Activated gamma-delta T cell (primary cell): ENCODE results near the gene PDE6B.
"Not testable (repeated sequence)": the region's sequence is repeated elsewhere in the genome, so short reads cannot be mapped to it uniquely, and the experiment has no call there.

Experiments used
- DNase-seq: peaks from one replicate; lab custom pipeline; 2025; lab: John Stamatoyannopoulos, UW

Gene PDE6B

DNA sequence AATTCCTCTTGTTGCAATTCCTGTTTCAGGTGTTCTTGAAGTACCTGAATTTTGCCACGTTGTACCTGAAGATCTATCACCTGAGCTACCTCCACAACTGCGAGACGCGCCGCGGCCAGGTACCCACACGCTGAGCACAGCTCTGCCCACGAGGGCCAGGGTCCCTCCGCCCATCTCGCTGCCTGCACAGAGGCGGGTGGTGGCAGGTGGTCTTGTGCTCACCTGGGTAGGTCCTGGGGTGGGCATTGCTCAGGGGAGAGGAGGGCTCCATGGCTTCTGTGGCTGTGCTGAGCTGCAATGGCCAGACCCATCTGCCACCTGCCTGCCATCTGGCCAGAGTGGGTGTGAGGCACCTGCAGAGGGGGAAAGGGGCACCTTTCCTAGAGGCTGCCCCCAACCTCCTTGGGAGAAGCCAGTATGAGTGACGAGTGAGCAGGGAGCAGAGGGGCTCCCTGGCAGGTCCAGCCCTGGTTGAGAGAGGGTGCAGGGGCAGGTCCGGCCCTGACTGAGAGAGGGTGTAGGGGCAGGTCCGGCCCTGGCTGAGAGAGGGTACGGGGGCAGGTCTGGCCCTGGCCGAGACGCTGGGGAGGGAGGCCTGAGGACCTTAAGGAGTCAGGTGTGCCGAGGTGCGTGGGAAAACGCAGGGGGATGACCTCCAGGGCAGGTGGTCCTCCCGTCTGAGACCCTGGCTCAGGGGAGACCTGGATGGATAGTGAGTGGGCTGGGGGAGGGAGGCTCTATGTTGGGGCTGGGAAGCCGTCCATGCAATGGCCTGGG is 10.7 kb downstream of the PDE6B start:
- DNase-seq, result no peak

DNA sequence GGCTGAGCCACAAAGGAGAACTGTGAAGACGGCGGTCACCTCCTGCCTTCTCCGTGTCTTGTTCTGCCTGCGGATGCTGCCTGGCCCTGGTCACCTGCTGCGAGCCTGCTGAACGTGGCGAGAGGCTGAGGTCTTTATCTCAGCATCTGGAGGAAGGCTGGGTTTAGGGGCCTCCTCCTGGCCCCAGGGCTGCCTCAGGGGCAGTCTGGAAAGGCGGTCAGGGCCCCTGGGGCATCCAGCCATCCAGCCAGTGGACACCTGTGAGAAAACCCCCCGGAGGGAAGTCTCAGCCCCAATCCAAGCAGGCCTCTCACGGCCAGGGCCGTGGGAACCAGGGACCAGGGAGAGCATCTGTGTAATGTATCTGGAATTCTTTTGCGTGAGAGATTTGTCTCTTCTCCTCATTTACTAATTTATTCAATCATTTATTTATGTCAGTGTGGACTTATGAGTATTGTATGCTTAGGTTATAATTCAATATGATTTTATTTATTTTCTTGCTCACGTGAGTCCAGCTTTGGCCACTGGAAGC is 11.3 kb downstream of the PDE6B start:
- DNase-seq, result no peak

DNA sequence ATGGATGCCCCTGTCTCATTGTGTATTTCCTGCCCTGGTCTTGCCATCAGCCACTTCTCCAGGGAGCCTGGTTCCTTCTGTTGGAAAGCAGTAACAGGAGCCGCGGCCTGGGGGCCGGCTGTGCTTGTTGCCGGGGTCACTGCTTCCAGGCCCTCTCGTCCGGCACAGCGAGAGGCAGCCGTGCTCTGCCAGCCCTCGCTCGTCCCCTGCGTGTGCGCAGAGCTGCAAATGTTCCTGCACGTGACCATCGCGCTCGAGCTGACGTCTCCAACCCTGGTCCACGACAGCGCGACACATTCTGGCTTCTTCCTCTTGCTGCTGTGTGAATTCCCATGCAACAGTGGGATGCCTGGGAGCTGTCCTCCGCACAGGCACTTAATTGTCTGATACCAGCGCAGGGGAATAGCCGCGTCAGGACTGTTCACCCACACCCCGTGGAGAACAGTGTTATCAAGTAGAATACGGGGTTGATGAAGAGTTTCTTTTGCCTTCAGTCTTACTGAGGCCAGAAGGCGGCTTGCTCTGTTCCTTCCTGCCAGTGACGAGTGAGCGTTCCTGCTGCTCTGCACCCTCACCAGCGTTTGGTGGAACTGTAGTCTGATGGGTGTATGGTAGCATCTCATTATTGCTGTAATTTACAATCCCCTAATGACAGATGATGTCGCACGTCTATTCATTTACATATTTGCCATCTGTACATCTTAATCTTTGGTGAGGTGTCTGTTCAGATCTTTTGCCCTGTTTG is 12.3 kb downstream of the PDE6B start:
- DNase-seq, result no peak

GRCh38 chr4:642366-642765 is 17.0 kb downstream of the PDE6B start:
- not testable (repeated sequence) for DNase-seq

- no peak for DNase-seq
These were observed 21.1 kb downstream of the PDE6B start for GRCh38 chr4:646460-646859.

GRCh38 chr4:647481-647880 is 22.1 kb downstream of the PDE6B start:
- DNase-seq, result no peak

GRCh38 chr4:648579-649292 is 23.4 kb downstream of the PDE6B start:
- no peak for DNase-seq

- DNase-seq, result no peak
These were observed 23.9 kb downstream of the PDE6B start for GRCh38 chr4:649293-649625.

DNA sequence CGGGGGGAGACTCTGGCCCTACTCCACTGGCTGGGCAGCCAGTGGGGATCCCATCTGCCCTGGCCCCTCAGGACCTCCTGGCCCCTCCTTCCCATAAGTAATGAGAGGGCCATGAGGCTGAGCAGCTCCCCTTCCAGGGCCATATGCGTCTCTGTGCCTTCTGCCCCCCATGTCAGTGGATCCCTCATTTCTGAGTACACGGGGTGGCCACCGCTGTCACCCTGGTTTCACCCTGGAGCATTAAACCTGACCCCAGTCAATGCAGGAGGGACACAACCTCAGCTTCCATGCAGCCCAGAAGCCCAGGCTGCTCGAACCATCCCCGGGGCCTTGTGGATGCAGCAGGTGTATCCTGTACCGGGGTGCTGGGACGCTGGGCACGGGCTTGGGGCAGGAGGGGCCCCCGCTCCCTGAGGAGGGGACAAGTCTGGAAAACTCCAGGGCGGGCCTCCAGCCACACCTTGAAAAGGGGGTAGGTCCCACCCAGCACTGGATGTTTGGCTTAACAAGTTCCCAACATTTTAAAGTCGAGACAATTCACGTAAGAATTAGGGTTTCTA is 24.5 kb downstream of the PDE6B start:
- no peak for DNase-seq

DNA sequence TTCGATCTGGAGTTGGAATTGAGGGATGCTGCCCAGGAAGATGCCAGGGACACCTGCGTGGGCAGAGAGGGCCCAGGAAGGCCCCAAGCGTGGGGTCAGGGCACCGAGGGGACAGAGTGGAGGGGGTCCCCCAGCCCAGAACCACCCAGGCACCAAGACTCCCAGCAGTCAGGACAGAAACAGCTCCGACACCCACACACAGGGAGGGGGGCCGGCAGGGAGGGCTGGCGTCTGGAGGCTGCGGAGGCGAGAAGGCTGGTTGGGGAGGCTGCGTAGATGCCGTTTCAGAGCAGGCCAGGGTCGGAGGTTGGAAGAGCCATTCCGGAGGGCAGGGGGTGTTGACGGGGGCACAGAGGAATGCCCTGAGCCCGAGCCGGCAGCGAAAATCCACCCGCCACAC is 25.1 kb downstream of the PDE6B start:
- DNase-seq, result no peak

GRCh38 chr4:650951-651883 is 25.8 kb downstream of the PDE6B start:
- no peak for DNase-seq

DNA sequence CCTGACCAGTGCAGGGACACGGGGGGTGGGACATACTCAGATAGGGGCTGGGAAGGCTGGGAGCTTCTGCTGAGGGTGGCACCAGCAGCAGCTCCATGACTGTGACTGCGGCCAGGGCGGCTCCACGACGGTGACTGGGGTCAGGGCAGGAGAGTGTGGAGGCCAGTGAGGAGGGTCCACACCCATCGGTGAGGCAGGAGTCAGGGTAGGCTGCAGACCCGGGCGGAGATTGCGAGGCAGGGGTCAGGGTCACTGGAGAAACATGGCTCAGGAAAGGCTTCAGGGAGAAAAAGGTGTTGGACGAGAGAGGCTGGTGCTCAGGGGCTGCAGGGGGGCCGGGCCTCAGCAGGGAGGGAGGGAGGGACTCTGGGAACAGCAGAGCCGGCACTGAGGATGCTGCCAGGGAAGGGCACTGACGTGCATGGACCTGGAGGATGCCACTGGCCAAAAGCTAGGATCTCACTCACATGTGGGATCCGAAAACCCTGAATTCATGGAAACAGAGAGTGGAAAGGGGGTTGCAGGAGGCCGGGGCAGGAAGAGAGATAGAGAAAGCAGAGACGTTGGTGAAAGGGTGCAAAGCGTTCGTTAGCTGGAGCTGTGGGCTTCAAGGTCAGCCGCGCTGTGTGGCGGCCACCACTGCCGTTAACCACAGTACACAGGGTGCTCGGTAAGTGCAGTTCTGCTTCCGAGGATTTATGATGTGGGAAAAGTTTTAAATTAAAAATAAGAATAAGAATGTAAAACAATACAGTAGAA is 26.7 kb downstream of the PDE6B start:
- no peak for DNase-seq

DNA sequence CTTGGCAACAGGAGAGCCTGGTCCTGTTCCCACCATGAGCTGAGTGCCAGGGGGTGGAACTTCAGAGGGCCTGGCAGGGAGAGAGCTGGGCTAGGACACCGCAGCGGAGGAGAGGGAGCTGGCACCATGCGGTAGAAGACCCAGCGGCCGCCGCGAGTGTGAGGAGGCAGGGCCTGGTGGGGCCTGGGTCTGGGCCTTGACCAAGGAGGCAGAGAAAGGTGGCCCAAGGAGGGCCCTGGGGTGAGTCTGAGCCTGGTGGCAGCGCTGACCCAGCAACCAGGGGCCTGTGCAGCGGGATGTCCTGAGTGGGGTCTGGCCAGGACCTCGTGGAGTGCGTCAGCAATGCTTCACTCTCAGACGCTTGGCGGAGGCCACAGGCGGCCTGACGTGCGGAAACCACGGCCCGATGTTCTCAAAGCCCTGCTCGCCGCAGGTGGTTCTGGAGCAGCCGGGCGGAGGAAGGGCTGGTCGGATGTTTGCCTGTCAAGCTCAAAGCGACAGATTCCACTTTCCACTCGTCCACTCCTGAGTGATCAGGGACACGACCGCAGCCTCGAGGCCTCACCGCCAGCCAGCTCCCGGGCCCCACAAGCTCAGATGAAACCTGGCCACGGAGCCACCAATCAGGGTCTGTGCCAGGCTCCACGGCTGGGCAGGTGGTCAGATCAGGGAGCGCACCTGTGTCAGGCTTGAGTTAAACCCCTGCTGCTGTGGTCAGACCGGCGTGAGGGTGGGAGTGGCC is 27.9 kb downstream of the PDE6B start:
- DNase-seq, result no peak

DNA sequence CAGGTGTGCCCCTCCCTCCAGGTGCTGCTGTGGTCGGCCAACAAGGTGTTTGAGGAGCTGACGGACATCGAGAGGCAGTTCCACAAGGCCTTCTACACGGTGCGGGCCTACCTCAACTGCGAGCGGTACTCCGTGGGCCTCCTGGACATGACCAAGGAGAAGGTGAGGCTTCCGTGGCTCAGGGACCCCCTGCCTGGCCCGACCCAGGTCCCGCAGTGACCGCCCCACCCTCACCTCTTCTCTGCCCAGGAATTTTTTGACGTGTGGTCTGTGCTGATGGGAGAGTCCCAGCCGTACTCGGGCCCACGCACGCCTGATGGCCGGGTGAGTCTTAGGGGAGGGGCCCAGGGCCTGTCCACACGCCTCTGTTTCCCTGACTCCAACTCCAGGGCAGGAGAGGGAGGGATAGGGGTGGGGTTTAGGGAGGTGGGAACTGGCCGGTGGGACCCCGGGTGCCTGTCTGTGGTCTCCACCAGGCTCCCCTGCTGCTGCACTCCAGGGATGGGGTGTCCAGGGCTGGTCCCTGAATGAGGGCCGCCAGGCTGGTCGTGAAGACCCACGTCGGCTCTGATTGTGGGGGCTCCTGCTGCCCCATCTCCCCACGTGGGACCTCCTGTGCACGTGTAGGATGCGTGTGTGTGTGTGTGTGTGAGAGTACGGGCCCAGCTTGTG is 28.6 kb downstream of the PDE6B start:
- DNase-seq, result no peak

- DNase-seq, result no peak
These were observed 29.1 kb downstream of the PDE6B start for GRCh38 chr4:654503-654845.

GRCh38 chr4:654871-655463 is 29.6 kb downstream of the PDE6B start:
- no peak for DNase-seq

GRCh38 chr4:655464-656151 is 30.2 kb downstream of the PDE6B start:
- DNase-seq, result no peak
